ENCODE results near the gene MPPE1.

GRCh38 chr18:11851146-11851805, 56.8 kb downstream of the MPPE1 start, which contains the start of gene CHMP1B:
- no peak for TF ChIP-seq EZH2phosphoT487 (IDR thresholded peaks at IDR 0.05; ENCODE audit: borderline replicate concordance, low read depth, low read length)
- TF ChIP-seq CTCF (conservative IDR thresholded peaks at IDR 0.05; ENCODE audit: low read length): no peak

Measured in OCI-LY7 (cell line).